Measurements from ENCODE around the gene RGS10.

GRCh38 chr10:119535305-119535704 is 7.2 kb downstream of the RGS10 start:
- TF ChIP-seq CTCF (IDR thresholded peaks at IDR 0.05) (no peak), POLR2A (IDR thresholded peaks at IDR 0.05; ENCODE audit: low read depth) (no peak), EP300 (IDR thresholded peaks at IDR 0.05) (no peak), POLR2AphosphoS5 (IDR thresholded peaks at IDR 0.05) (no peak)

All from esophagus muscularis mucosa (tissue), 4 donors.